Suprapubic skin (tissue), 4 donors: ENCODE results near the gene AP4E1.

ENCODE experiments used
- CTCF ChIP-seq, 2 donors: fragments of 200-600 bp in 1 of 2; fragments of 450-650 bp in 1 of 2; sonication (generic) in 1 of 2; IDR thresholded peaks; one replicate each; pipeline ENCODE4 v1.5.1; 2016 to 2019; ENCODE audit warnings: antibody characterized with exemption in 2 of 2, mild to moderate bottlenecking in 1 of 2, moderate library complexity in 1 of 2
- EP300 ChIP-seq: sonication (generic); formaldehyde crosslinking; IDR thresholded peaks from one replicate; pipeline ENCODE4 v1.6.1; 2017; ENCODE audit warnings: antibody characterized with exemption
- POLR2A ChIP-seq, 2 donors: fragments of 450-650 bp; IDR thresholded peaks; one replicate each; pipeline ENCODE4 v1.6.1; 2017; ENCODE audit warnings: antibody characterized with exemption in 2 of 2, mild to moderate bottlenecking in 2 of 2, moderate library complexity in 2 of 2
- POLR2AphosphoS5 ChIP-seq, 3 donors: sonication (generic); formaldehyde crosslinking; IDR thresholded peaks; one replicate each; pipeline ENCODE4 v1.6.1; 2017; ENCODE audit warnings: antibody characterized with exemption in 3 of 3

- TF ChIP-seq EP300 (no peak), CTCF (IDR thresholded peaks at IDR 0.05) (no peak), POLR2A (IDR thresholded peaks at IDR 0.05) (no peak), POLR2AphosphoS5 (IDR thresholded peaks at IDR 0.05) (no peak)
These were observed 34.5 kb upstream of the AP4E1 start for GRCh38 chr15:50873935-50874361.
